NCI-H2081 (cell line): ENCODE results near the gene PPP1R3E.
"Not testable (repeated sequence)": the region's sequence is repeated elsewhere in the genome, so short reads cannot be mapped to it uniquely, and the experiment has no call there.

Source experiments
- DNase-seq, 2 experiments: peaks; one replicate each; lab custom pipeline; 2025; lab: John Stamatoyannopoulos, UW

Gene PPP1R3E

GRCh38 chr14:23297611-23298277 is 4.9 kb downstream of the PPP1R3E start:
- DNase-seq, result no peak

DNA sequence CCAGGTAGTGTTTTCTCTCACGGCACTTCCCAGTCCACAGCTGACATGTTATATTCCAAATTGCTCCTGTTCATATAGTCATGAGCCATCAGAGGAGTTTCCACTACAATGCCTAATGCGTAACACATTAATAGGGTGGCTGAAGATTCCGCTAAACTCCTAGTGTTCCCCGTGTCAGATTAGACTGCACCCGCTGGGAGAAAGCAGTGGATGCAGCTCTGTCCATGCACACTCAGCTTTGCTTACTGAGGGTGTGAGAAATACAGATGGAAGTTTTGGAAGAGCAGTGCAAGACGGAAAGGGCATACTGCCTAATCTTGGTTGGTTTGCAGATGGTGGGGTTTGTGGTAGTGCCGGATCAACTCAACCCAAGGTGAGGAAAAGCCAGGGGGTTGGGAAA is 5.6 kb downstream of the PPP1R3E start:
- no peak for DNase-seq

DNA sequence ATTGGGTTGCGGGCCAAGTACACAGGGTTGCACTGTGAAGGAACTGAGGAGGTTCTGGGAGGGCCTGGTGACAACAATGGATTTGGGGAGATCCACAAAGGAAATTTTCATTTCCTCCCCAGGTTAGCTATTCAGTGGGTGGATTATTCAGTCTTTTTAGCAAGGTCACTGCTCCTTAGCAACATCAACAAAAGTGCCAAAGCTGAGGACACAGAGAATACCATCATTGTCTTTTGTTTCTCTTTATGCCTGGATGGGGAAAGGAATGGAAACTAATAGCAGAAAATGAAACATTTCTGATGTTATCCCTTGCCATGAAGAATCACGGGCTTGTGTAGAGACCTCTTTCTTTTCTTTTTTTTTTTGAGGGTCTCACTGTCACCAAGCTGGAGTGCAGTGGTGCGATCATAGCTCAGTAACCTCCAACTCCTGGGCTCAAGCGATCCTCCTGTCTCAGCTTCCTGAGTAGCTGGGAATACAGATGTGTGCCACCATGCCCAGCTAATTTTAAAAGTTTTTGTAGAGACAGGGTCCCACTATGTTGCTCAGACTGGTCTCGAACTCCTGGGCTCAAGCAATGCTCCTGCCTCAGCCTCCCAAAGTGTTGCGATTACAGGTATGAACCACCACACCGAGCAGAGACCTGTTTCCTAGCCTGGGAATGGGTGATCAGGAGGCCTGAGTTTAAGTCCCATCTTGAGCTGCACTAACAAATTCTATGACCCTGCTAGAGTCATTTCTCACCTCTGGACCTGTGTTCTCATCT is 6.5 kb downstream of the PPP1R3E start:
- DNase-seq, result no peak

GRCh38 chr14:23294734-23295561 is 7.7 kb downstream of the PPP1R3E start:
- DNase-seq, result peak; percentile 53 to 61

DNA sequence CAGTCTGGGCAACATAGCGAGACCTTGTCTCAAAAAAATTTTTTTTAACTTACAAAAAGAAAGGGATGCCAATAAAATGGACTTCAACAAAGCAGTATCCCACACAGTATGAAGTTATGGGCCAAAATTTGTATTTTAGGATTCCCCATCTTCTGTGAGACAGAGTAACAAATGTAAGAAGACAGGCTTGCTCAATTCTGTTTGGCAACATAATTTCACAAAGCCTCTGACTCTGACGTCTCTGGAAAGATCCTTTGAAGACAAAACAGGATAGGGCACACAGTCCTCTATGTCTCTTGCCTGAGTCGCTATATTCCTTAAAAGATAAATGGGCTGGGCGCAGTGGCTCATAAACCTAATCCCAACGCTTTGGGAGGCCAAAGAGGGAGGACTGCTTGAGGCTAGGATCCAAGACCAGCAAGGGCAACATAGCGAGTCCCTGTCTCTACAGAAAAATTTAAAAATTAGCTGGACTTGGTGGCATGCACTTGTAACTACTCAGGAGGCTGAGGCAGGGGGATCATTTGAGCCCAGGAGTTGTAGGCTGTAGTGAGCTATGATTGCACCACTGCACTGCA is 15.7 kb downstream of the PPP1R3E start:
- no peak for DNase-seq

GRCh38 chr14:23286020-23286901 is 16.4 kb downstream of the PPP1R3E start, which contains the start of gene HOMEZ:
HOMEZ (minus strand) TSS chr14:23286132; CDS start chr14:23285952, 180 bp downstream.
- peak; percentile 97 to 99 for DNase-seq

GRCh38 chr14:23285530-23286019 is 17.1 kb downstream of the PPP1R3E start:
- no peak for DNase-seq

DNA sequence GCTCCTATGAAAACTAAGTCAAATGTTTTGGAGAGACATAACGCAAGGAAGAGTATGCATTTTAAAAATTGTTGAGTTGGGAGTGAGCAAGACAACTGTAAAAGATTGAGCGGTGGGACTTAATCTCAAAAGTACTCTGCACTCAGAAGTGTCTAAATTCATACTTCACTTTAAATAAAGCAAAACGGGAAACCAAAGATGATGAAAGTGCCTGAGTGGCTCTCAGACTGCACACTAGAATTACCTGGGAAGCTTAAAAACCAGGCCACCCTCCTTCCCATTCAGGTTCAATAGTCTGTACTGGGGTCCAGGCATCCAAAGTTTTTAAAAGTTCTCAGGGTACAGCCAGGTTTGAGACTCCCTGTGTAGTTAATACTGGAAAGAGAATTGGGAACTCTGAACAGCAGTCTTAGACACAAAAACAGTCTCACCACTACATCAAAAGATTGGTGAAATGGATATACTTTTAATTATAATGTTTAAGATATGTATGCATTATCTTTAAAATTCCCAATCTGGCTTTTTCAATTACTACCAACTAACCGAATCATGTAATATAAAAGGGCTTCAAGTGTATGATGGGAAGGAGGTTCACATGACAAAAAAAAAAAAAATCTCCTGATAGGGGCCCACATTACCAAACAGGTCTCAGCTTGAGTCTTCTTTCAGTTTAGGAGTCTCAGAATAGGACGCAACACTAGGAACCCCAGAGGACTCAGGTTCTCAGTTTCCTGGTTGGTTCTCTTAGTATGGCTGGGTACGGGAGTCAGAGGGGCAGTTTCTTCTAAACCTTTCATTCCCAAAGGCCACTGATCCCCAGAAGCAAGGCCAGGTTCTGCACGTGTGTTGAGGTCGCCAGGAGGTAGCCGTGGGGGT is 17.8 kb downstream of the PPP1R3E start:
- DNase-seq, result peak in 1 of 2 experiments; percentile 26

GRCh38 chr14:23281247-23281646 is 21.4 kb downstream of the PPP1R3E start:
- no peak for DNase-seq

DNA sequence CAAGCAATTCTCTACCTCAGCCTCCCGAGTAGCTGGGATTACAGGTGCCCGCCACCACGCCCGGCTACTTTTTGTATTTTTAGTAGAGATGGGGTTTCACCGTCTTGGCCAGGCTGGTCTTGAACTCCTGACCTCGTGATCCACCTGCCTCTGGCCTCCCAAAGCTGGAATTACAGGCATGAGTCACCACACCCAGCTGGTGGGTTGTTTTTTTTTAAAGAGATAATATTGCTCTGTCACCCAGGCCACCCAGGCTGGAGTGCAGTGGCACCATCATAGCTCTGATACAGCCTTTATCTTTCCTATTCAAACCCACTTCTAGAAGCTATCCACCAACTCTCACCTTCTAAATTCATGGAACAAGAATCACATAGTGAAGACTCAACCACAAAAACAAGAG is 24.7 kb downstream of the PPP1R3E start:
- not testable (repeated sequence) for DNase-seq

DNA sequence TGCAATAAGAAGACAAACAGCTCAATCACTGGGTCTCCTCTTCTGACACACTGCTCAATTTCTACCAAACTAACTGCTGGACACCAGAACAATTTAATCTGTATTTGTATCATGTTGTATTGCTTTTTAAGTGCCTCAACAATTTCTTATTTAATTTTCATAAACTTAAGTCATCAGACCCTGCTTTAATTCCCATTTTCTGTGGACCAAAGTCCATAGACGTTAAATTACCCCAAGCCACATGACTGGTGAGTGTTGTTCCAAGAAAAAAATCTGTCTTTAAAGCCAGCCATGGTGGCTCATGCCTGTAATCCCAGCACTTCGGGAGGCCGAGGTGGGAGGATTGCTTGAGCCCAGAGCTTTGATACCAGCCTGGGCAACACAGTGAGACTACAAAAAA is 25.5 kb downstream of the PPP1R3E start:
- no peak for DNase-seq

DNA sequence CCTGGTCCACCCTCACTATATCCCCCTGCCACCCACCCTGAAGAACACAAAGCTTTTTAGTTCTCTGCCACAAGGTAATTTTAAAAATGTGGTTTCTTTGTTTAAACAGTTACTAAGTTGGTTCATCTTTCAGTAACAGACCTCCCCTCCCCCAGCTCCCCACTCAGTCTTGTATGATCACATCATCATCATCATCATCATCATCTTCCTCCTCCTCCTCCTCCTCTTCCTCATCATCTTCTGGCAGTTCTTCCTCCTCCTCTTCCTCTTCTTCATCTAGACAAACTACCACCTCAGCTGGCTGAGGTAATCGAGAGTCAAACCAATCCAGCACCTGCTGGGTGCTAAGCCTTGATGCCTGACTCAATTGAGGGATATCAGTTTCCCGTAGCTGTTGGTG is 27.2 kb downstream of the PPP1R3E start:
- DNase-seq, result no peak

DNA sequence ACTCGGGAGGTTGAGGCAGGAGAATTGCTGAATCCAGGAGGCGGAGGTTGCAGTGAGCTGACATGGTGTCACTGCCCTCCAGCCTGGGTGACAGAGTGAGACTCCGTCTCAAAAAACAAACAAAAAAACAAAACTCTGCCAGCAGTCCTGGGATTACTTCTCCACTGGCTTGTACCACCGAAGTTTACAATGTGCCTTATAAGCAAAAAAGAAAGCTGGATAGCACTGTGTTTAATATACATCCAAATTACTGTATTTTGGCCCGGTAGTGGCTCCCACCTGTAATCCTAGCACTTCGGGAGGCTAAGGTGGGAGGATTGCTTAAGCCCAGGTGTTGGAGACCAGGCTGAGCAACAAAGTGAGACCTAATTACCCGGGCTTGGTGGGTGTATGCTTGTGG is 33.5 kb downstream of the PPP1R3E start:
- no peak for DNase-seq

DNA sequence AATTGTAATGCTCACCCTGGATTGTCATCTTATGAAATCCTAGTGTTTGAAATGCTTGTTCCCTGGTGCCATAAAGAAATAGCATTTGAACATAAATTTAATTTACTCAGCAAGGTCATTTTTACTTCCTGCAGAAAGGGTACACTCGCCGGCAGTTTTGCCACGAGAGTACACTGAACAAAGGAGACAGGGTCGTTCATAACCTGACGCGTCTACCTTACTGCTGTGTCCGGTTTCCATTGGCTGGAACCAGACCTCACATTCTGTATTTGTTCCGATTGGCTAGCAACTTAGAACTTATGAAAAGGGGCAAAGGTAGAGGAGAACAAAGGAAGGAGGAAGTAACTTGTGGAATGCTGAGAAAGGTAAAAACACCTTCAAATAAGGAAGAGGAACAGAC is 41.8 kb downstream of the PPP1R3E start:
- DNase-seq, result not testable (repeated sequence)

GRCh38 chr14:23259426-23259825 is 43.2 kb downstream of the PPP1R3E start:
- no peak for DNase-seq

GRCh38 chr14:23258256-23258655 is 44.4 kb downstream of the PPP1R3E start:
- DNase-seq, result no peak

GRCh38 chr14:23252420-23253333 is 50.0 kb downstream of the PPP1R3E start:
- DNase-seq, result no peak

DNA sequence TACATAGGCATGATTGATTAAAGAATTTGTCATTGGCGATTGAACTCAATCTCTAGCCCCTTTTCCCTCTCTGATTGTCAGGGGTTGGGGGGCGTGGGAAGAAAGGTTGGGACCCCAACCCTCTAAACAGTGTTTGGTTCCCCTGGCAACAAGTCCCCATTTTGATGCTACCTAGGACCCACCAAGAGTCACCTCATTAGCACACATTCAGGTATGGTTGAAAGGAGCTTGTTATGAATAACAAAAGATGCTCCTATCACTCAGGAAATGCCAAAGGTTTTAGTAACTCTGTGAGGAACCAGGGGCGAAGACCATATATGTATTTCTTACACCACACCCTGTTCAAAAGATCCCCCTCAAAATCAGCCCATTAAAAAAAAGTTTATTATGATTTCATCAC is 50.7 kb downstream of the PPP1R3E start:
- DNase-seq, result no peak

DNA sequence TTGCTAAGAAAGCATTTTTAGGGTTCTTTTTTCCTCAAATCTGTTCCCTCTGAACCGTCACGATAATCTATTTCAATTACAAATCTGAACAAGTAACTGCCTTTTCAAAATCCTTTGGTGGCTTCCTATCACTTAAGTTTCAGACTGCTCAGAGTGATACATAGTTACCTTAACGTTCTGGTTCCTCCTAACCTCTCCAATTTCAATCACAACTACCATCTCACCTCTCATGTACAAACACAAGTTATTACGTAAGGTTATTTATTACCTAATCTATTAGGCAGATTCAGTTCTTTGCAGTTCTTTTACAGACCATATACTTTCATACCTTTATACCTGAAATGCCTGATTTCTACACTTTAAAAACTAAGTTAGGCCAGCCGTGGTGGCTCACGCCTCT is 52.8 kb downstream of the PPP1R3E start:
- no peak for DNase-seq
